ENCODE measurements around the gene COBL. TPM values are rescaled to one million over a fixed set of nuclear protein-coding genes. Genes with fewer than 3 reads are reported as not detected.

COBL gene
- total RNA-seq, 2 experiments from 2014 or later, result not detected

- Mint-ChIP-seq H3K9me3 (ENCODE audit: insufficient read depth) (no peaks in the 10 kb centered on the region), H3K4me1 (ENCODE audit: low read depth) (no peaks in the 10 kb centered on the region), H3K36me3 (ENCODE audit: low read depth) (no peaks in the 10 kb centered on the region), H3K4me3 (no peak overlapping the region), H3K27ac (no peak overlapping the region), H3K27me3 (ENCODE audit: low read depth) (no peaks in the 10 kb centered on the region)
- ChIA-PET CTCF (no interaction called here), POLR2A (no interaction called here)
- DNase-seq (no peak), ATAC-seq (no peak)
Observed at GRCh38 chr7:51240868-51241267, 75.7 kb downstream of the COBL start.

GRCh38 chr7:51239691-51240090, 76.9 kb downstream of the COBL start:
- POLR2A ChIA-PET, result no interaction called here
- DNase-seq (no peak), ATAC-seq (no peak)
- H3K27ac Mint-ChIP-seq, result no peak overlapping the region
- no peaks in the 10 kb centered on the region for H3K9me3 Mint-ChIP-seq (ENCODE audit: insufficient read depth)
- H3K36me3 Mint-ChIP-seq (ENCODE audit: low read depth), result no peaks in the 10 kb centered on the region
- CTCF ChIA-PET, result no interaction called here
- no peak overlapping the region for H3K4me3 Mint-ChIP-seq
- no peaks in the 10 kb centered on the region for H3K27me3 Mint-ChIP-seq (ENCODE audit: low read depth)
- no peaks in the 10 kb centered on the region for H3K4me1 Mint-ChIP-seq (ENCODE audit: low read depth)

GRCh38 chr7:51238981-51239495, 77.6 kb downstream of the COBL start:
- Mint-ChIP-seq H3K4me3 (no peak overlapping the region), H3K9me3 (ENCODE audit: insufficient read depth) (no peaks in the 10 kb centered on the region), H3K4me1 (ENCODE audit: low read depth) (no peaks in the 10 kb centered on the region), H3K36me3 (ENCODE audit: low read depth) (no peaks in the 10 kb centered on the region), H3K27ac (no peak overlapping the region), H3K27me3 (ENCODE audit: low read depth) (no peaks in the 10 kb centered on the region)
- CTCF ChIA-PET, result no interaction called here
- ATAC-seq, result no peak
- no peak for DNase-seq
- POLR2A ChIA-PET, result no interaction called here

- no peak for DNase-seq
- no peaks in the 10 kb centered on the region for H3K4me1 Mint-ChIP-seq (ENCODE audit: low read depth)
- H3K36me3 Mint-ChIP-seq (ENCODE audit: low read depth), result no peaks in the 10 kb centered on the region
- no peak for ATAC-seq
- H3K9me3 Mint-ChIP-seq (ENCODE audit: insufficient read depth), result no peaks in the 10 kb centered on the region
- no peak overlapping the region for H3K4me3 Mint-ChIP-seq
- ChIA-PET POLR2A (no interaction called here), CTCF (no interaction called here)
- no peak overlapping the region for H3K27ac Mint-ChIP-seq
- H3K27me3 Mint-ChIP-seq (ENCODE audit: low read depth), result no peaks in the 10 kb centered on the region
Observed at GRCh38 chr7:51237446-51238133, 79.0 kb downstream of the COBL start.

GRCh38 chr7:51236470-51237132, 80.0 kb downstream of the COBL start:
- no peak overlapping the region for H3K4me3 Mint-ChIP-seq
- CTCF ChIA-PET, result interaction anchor here (1.2 kb wide), 1 partner anchor 8 kb away, joined by 3 read pairs; no protein-coding TSS in a partner anchor

GRCh38 chr7:51235593-51236313, 80.9 kb downstream of the COBL start:
- ATAC-seq, result no peak
- no peak overlapping the region for H3K4me3 Mint-ChIP-seq
- POLR2A ChIA-PET, result no interaction called here
- no peaks in the 10 kb centered on the region for H3K4me1 Mint-ChIP-seq (ENCODE audit: low read depth)
- H3K9me3 Mint-ChIP-seq (ENCODE audit: insufficient read depth), result no peaks in the 10 kb centered on the region
- no peak for DNase-seq
- H3K36me3 Mint-ChIP-seq (ENCODE audit: low read depth), result no peaks in the 10 kb centered on the region
- no peak overlapping the region for H3K27ac Mint-ChIP-seq
- CTCF ChIA-PET, result interaction anchor here (1.2 kb wide), 1 partner anchor 7 kb away, joined by 3 read pairs; no protein-coding TSS in a partner anchor
- no peaks in the 10 kb centered on the region for H3K27me3 Mint-ChIP-seq (ENCODE audit: low read depth)

More at GRCh38 chr7:51236470-51237132, 80.0 kb downstream of the COBL start:
- Mint-ChIP-seq H3K9me3 (ENCODE audit: insufficient read depth) (no peaks in the 10 kb centered on the region), H3K27me3 (ENCODE audit: low read depth) (no peaks in the 10 kb centered on the region), H3K4me1 (ENCODE audit: low read depth) (no peaks in the 10 kb centered on the region), H3K27ac (no peak overlapping the region), H3K36me3 (ENCODE audit: low read depth) (no peaks in the 10 kb centered on the region)
- POLR2A ChIA-PET, result no interaction called here
- no peak for ATAC-seq
- DNase-seq, result no peak

- Mint-ChIP-seq H3K4me1 (ENCODE audit: low read depth) (no peaks in the 10 kb centered on the region), H3K36me3 (ENCODE audit: low read depth) (no peaks in the 10 kb centered on the region), H3K27me3 (ENCODE audit: low read depth) (no peaks in the 10 kb centered on the region), H3K4me3 (no peak overlapping the region), H3K9me3 (ENCODE audit: insufficient read depth) (no peaks in the 10 kb centered on the region), H3K27ac (no peak overlapping the region)
- ChIA-PET POLR2A (no interaction called here), CTCF (no interaction called here)
- DNase-seq (no peak), ATAC-seq (no peak)
Observed at GRCh38 chr7:51234609-51235308, 81.8 kb downstream of the COBL start.

GRCh38 chr7:51234139-51234538, 82.5 kb downstream of the COBL start:
- Mint-ChIP-seq H3K27me3 (ENCODE audit: low read depth) (no peaks in the 10 kb centered on the region), H3K9me3 (ENCODE audit: insufficient read depth) (no peaks in the 10 kb centered on the region), H3K4me1 (ENCODE audit: low read depth) (no peaks in the 10 kb centered on the region), H3K27ac (no peak overlapping the region), H3K36me3 (ENCODE audit: low read depth) (no peaks in the 10 kb centered on the region), H3K4me3 (no peak overlapping the region)
- ATAC-seq (no peak), DNase-seq (no peak)
- CTCF ChIA-PET, result no interaction called here
- POLR2A ChIA-PET, result no interaction called here

- no peak overlapping the region for H3K27ac Mint-ChIP-seq
- no peaks in the 10 kb centered on the region for H3K36me3 Mint-ChIP-seq (ENCODE audit: low read depth)
- POLR2A ChIA-PET, result no interaction called here
- DNase-seq (no peak), ATAC-seq (no peak)
- H3K4me3 Mint-ChIP-seq, result no peak overlapping the region
- CTCF ChIA-PET, result no interaction called here
- no peaks in the 10 kb centered on the region for H3K27me3 Mint-ChIP-seq (ENCODE audit: low read depth)
- no peaks in the 10 kb centered on the region for H3K9me3 Mint-ChIP-seq (ENCODE audit: insufficient read depth)
- H3K4me1 Mint-ChIP-seq (ENCODE audit: low read depth), result no peaks in the 10 kb centered on the region
Observed at GRCh38 chr7:51233374-51233773, 83.2 kb downstream of the COBL start.

GRCh38 chr7:51230723-51231122, 85.9 kb downstream of the COBL start:
- no peaks in the 10 kb centered on the region for H3K4me1 Mint-ChIP-seq (ENCODE audit: low read depth)
- no peak overlapping the region for H3K27ac Mint-ChIP-seq
- ATAC-seq (no peak), DNase-seq (no peak)
- no peaks in the 10 kb centered on the region for H3K9me3 Mint-ChIP-seq (ENCODE audit: insufficient read depth)
- H3K4me3 Mint-ChIP-seq, result no peak overlapping the region
- no peaks in the 10 kb centered on the region for H3K27me3 Mint-ChIP-seq (ENCODE audit: low read depth)
- ChIA-PET CTCF (no interaction called here), POLR2A (no interaction called here)
- H3K36me3 Mint-ChIP-seq (ENCODE audit: low read depth), result no peaks in the 10 kb centered on the region

GRCh38 chr7:51230324-51230625, 86.3 kb downstream of the COBL start:
- no peaks in the 10 kb centered on the region for H3K27me3 Mint-ChIP-seq (ENCODE audit: low read depth)
- no peaks in the 10 kb centered on the region for H3K36me3 Mint-ChIP-seq (ENCODE audit: low read depth)
- no peak overlapping the region for H3K4me3 Mint-ChIP-seq
- ChIA-PET CTCF (no interaction called here), POLR2A (no interaction called here)
- no peak overlapping the region for H3K27ac Mint-ChIP-seq
- no peaks in the 10 kb centered on the region for H3K9me3 Mint-ChIP-seq (ENCODE audit: insufficient read depth)
- H3K4me1 Mint-ChIP-seq (ENCODE audit: low read depth), result no peaks in the 10 kb centered on the region
- ATAC-seq (no peak), DNase-seq (no peak)

Data from activated CD8-positive, alpha-beta T cell treated with anti-CD3 and anti-CD28 coated beads, Interleukin-2, amount 10 ng/mL, durations not matched to agents 7 days and 5 days (primary cell).